ENCODE measurements around the gene PGM2L1. TPM values are rescaled to one million over a fixed set of nuclear protein-coding genes. Genes with fewer than 3 reads are reported as not detected.

The PGM2L1 gene
- total and polyA plus RNA-seq, 2 of the 4 experiments (the other 2 are of a cell fraction) = 0.72 to 1.8 TPM

- Histone ChIP-seq H3K36me3 (ENCODE audit: control insufficient read depth, insufficient read depth, low read length) (peaks cover 4% of the 10 kb centered on the region), H4K5ac (ENCODE audit: low read depth, low read length) (peak overlapping the region; percentile 69), H2AFZ (replicated peaks; ENCODE audit: low read length, poor library complexity) (no peak overlapping the region), H3K56ac (ENCODE audit: extremely low read depth, insufficient read depth, low read length) (no peak overlapping the region), H2BK120ac (ENCODE audit: low read depth, low read length) (peak overlapping the region; percentile 73; the same call in 1 of the 2 replicates), H3K18ac (ENCODE audit: low read depth, low read length) (peak overlapping the region; percentile 64), H3K4me1 (ENCODE audit: control insufficient read depth, insufficient read depth, low read length) (peaks cover 36% of the 10 kb centered on the region), H3K4me3 (ENCODE audit: insufficient read depth, low read depth, low read length) (no peak overlapping the region), H4K20me1 (ENCODE audit: insufficient read depth, low read length) (no peaks in the 10 kb centered on the region), H3K79me1 (ENCODE audit: low read depth in 1 of 2, low read length in 2 of 2) (no peaks in the 10 kb centered on the region), H2AK9ac (replicated peaks; ENCODE audit: low read depth, low read length, poor library complexity) (no peak overlapping the region), H3K9me3 (ENCODE audit: control insufficient read depth, insufficient read depth, low read length) (no peaks in the 10 kb centered on the region), H2BK5ac (ENCODE audit: low read depth, low read length, poor library complexity, severe bottlenecking) (peak overlapping the region; percentile 71), H2BK15ac (ENCODE audit: low read depth, low read length) (peak overlapping the region; percentile 94; the same call in 2 of the 3 replicates), H3K27ac (ENCODE audit: insufficient read depth, low read length) (peak overlapping the region; percentile 70), H3K4ac (ENCODE audit: low read depth, low read length) (peak overlapping the region; percentile 77), H3K9me1 (ENCODE audit: insufficient read depth, low read length) (peaks cover 33% of the 10 kb centered on the region), H3K23ac (ENCODE audit: low read depth, low read length) (0 out of 2 replicates have a peak overlapping the region, but pooled peaks have one; percentile 61), H2AK5ac (ENCODE audit: low read depth, low read length) (peak overlapping the region; percentile 48), H3K4me2 (ENCODE audit: low read depth, low read length) (no peak overlapping the region), H3K9ac (ENCODE audit: low read depth, low read length) (no peak overlapping the region), H4K91ac (ENCODE audit: insufficient read depth, low read depth, low read length) (peak overlapping the region; percentile 12; the same call in 1 of the 2 replicates), H3K27me3 (ENCODE audit: control insufficient read depth, insufficient read depth, low read length) (no peaks in the 10 kb centered on the region), H2BK20ac (ENCODE audit: low read depth, low read length) (peak overlapping the region; percentile 58; the same call in 1 of the 2 replicates), H4K8ac (ENCODE audit: low read depth in 2 of 2, low read length in 2 of 2) (peak overlapping the region in 1 of 2 experiments; percentile 45; a peak in 2 of 4 replicates), H3K14ac (replicated peaks; ENCODE audit: low read depth, low read length) (peak overlapping the region; percentile 74)
- in situ Hi-C loops (cut with MboI; ENCODE audit: low sequenced_read_pairs) (no loop called here), intact Hi-C loops (cut with micrococcal nuclease) (no loop called here), dilution Hi-C loops (cut with HindIII; ENCODE audit: low sequenced_read_pairs, unreplicated experiment) (no loop called here)
- no TSS peak for BruUV-seq (replicated peaks)
- 54% methylated on average over 4 of the region's 5 CpGs; no CpG with 5 or more reads in 1 of the 2 experiments for WGBS, 2 experiments (ENCODE audit: extremely low coverage in 2 of 2, insufficient read length in 1 of 2)
- POLR2A ChIA-PET (ENCODE audit: unreplicated experiment) = no interaction called here
- no peak for TF ChIP-seq USF2 (IDR thresholded peaks at IDR 0.05; ENCODE audit: low read depth, low read length)
- TF ChIP-seq, protein P1, sequence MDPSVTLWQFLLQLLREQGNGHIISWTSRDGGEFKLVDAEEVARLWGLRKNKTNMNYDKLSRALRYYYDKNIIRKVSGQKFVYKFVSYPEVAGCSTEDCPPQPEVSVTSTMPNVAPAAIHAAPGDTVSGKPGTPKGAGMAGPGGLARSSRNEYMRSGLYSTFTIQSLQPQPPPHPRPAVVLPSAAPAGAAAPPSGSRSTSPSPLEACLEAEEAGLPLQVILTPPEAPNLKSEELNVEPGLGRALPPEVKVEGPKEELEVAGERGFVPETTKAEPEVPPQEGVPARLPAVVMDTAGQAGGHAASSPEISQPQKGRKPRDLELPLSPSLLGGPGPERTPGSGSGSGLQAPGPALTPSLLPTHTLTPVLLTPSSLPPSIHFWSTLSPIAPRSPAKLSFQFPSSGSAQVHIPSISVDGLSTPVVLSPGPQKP (IDR thresholded peaks at IDR 0.05; ENCODE audit: borderline replicate concordance, low read depth, low read length) = no peak
- TF ChIP-seq CTCF (conservative IDR thresholded peaks at IDR 0.05; ENCODE audit: low read depth, low read length) = no peak
- TF ChIP-seq BHLHE40 (IDR thresholded peaks at IDR 0.05; ENCODE audit: low read depth, low read length) = no peak
- TF ChIP-seq MAFK (IDR thresholded peaks at IDR 0.05; ENCODE audit: low read depth, low read length) = no peak
- no peak for TF ChIP-seq RCOR1 (IDR thresholded peaks at IDR 0.05; ENCODE audit: insufficient replicate concordance, low read length)
- no peak for TF ChIP-seq CEBPB (IDR thresholded peaks at IDR 0.05; ENCODE audit: low read depth, low read length)
- peak; percentile 8; the same call in 1 of the 2 replicates for TF ChIP-seq SMC3 (IDR thresholded peaks at IDR 0.05; ENCODE audit: low read depth, low read length)
- CTCF ChIA-PET = no interaction called here
- ATAC-seq (ENCODE audit: low read depth) (no peak), DNase-seq (peak; percentile 28)
Observed at GRCh38 chr11:74282914-74283371, 115.3 kb downstream of the PGM2L1 start.
